HG03025 (cell line): ENCODE data around the gene JOSD2.

ENCODE experiments used
- ATAC-seq: cut with Tn5 transposase; IDR thresholded peaks from one replicate; pipeline ENCODE4 v1.9.1; 2021; ENCODE audit warnings: mild to moderate bottlenecking, moderate library complexity; ENCODE audit not compliant: unreplicated experiment, low FRiP score

The JOSD2 gene

DNA sequence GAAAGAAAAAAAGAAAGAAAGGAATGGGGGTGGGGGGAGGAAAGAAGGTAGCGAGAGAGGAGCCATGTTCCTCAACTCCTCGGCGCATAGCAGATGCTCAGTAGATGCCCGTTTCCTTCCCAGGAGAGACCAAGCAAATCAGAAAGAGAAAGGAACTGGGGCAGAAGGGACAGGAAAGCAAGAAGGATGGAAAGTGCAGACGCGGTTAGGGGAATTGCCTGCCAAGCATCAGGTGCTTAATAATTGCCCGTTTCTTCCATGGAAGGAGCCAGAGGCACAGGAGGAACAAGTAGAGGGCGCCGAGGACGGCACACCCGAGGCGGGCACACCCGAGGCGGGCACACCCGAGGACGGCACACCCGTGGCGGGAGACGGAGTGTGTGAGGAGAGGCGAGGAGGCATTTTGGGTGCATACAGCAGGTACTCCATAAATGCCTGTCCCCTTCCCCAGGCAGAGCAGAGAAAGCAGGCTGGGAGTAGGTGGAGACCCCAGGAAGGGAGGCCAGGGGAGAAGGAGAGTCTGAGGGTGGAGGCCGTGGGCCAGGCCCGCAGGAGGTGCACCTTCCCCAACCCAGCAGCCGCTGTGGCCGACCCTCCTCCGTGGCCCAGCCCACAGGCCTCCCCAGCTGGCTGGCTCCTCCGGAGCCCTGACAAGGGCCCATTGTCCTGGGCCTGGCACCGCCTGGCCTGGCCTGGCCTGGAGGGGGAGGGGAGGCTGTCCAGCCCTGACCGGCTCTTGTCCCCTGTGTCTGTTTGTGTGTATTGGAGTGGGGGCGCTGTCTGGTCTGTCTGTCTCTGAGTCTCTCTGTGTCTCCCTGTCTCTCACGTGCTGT lies 14.6 kb downstream of the JOSD2 start:
- no peak for ATAC-seq

DNA sequence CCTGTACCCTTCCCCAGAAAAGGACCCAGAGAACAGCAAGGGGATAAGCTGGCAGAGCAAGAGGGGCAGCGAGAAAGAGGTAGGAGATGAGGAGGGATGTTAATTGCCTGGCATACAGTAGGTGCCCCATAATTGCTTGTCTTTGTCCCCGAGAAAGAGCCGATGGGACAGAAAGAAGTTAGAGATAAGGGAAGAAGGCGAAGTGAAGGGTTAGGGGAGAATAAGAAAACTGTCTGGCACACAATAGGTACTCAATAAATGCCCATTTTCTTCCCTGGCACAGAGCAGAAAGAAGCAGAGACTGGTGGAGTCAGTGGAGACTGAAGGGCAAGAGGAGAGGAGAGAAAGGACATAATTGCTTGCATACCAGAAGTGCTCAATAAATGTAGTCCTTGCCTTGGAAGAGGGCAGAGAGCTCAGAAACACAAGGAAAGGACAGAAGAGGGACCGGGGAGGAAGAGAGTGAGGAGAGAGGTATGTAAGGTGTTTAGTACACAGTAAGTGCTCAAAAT lies 15.9 kb downstream of the JOSD2 start:
- ATAC-seq: no peak

DNA sequence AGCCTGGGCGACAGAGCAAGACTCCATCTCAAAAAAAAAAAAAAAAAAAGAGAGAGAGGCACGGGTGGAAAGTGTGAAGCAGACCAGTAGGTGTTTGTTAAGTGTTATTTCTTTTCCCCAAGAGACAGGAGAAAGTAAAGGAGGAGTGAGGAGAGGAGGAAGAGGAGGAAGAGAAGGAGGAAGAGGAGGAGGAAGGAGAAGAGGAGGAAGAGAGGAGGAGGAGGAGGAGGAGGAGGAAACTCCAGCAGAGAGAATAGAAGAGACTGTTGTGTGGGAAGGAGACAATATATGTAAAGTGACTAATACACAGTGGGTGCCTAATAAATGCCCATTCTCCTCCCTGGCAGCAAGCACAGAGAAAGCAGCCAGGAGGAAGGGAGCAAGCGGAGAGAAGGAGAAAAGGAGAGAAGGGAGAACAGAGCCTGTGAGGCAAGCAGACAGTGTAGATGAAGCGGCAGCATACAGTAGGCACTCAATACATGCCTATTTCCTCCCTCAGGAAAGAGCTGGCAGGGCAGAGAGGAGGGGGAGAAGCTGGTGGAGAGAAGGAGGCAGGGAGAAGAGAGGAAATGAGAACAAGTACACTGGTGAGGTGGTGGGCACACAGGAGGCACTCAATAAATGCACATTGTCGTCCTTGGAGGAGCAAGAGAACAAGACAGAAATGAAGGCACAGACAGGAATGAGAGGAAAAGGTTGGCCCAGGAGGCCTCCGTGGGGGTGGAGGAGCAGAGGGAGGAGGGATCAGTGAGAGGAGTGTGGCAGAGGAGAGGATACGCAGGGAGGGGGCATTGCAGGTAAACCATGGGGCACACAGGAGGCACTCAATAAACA lies 16.6 kb downstream of the JOSD2 start:
- no peak for ATAC-seq

DNA sequence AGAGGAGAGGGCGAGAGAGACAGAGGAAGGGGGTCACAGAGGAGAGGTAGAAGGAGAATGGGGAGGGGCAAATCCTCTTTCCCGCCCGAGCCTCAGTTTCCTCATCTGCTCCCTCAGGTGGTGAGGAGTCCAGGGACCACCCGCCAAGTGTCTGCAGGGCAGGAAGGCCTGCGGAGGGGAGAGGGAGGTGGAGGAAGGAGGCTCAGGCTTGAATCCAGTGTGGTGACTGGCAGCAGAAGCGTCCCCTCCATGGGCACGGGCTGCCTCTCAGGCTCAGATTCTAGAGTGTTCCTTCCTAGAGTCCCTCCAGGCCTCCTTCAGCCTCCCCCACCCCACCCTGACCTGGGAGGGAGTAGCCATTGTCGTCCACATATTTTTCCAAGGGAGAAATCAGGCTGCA lies 17.8 kb downstream of the JOSD2 start:
- ATAC-seq: no peak

DNA sequence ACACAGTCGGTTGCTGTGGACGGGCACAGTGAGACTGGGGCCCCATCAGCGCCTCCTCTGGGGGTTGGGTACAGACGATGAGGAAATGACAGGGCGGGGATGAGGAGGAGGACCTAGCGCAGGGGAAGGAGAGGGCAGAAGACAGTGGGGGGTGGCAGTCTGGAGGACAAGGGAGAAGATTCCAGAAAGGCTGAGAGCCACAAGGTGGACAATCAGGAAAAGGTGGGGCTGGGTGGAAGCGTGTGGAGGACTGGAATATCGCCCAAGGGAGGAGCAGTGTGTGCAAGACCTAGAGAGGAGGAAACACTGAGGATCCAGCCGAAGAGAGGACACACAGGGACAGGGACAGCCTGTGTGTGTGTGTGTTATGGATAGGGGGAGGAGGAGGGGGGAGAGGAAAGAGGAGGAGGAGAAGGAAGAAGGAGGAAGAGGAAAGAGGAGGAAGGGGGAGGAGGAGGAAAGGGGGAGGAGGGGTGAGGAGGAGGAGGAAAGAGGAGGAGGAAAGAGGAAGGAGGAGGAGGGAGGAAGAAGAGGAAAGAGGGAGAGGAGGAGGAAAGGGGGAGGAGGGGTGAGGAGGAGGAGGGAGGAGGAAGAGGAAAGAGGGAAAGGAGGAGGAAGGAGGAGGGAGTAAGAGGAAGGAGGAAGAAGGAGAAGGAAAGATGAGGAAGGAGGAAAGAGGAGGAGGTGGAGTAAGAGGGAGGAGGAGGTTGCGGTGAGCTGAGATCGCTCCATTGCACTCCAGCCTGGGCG lies 18.5 kb downstream of the JOSD2 start:
- no peak for ATAC-seq

DNA sequence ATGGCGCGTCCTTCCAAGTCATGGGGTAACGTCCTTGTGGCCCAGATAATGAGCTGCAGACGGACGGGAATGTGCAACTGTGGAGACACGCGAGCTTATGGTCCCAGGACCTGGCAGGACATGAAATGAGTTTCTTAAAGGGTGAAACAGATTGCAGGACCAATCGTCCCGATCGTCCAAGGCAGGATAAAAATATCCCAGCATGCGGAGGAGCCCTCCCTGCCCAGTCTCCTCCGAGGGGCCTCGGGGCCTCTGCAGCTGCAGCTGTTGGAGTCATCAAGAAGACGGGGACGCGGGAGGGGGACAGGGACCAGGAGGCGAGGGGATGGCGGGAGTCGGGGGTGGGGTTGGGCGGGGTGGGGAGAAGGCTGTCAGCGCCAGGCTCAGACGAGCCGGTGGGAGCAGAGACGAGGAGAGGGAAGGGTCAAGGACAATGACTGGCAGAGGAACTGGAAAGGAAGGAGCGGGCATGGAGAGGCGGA lies 20.0 kb downstream of the JOSD2 start:
- ATAC-seq: no peak

DNA sequence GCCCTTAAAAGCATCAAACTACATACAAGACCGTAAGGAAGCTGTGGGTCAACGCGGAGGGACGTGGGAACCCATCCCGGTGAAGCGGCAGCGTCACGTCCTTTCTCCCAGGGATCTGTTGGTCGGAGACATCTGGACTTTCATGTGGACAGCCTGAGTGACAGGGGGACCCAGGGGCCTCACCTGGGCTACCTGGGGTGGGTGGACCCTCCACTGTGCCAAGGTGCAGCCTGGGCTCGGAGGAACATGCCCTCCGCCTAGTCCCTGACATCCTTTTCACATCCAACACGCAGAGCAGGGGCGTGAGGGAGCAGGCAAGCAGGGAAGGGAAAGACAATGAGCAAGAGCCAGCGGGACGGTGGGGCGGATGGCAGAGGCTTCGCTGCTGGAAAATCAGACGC lies 20.6 kb downstream of the JOSD2 start:
- no peak for ATAC-seq

DNA sequence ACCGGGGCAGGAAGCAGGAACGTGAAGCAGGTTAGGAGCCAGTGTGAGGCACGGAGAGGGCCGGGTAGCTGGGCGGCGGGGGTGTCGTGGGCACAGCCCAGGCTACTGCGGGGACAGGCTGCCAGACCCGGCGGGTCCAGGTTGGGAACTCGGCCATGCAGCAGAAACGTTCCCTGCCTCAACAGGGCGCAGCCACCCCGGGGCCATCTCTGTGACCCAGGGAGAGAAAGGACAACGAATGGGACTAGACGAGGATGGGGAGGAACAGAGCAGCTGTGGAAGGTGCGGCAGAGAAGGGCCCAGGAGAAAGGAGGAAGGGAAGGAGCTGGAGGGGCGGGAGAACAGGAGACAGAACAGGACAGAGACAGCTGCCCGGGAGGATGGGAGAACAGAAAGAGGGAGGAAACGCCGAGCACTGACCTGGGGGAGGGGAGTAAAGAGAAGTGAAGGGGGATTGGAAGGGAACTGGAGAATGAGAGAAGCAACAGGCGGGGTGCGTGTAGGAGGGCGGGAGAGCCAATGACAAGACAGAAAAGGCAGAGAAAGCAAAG lies 21.5 kb downstream of the JOSD2 start:
- no peak for ATAC-seq

DNA sequence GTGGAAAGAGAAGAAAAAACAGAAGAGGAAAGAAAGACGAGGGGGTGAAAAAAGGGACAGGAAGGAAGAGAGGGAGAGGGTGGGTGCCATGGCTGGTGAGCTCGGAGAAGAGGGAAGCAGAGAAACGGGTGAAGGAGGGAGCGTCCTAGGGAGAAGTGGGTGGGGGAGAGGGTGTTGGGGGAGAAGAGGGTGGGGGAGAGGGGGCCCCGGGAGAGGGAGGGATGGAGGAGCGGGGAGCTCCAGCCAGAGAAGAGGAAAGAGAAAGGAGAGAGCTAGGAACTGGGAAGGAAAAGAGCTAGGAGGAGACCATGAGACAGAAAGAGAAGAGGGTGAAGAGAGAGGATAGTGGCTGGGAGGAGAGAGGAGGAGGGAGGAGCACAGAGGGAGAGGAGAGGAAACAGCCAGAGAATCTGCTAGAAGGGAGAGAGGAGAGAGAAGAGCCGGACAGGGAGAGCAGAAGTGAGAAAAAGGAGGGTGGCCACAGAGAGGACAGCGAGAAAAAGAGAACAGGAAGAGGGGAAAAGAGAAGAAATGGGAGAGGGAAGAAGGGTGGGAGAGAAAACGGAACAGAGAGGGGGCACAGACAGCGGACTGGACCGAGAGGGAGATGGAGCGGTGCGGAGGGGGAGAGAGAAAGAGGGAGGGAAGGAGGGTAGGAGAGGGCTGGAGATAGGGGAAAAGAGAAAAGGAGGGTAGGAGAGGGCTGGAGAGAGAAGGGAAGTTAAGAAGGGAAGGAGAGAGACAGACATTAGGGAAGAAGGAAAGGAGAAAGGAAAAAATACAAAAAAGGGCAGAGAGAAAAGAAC lies 22.4 kb downstream of the JOSD2 start:
- ATAC-seq: no peak

DNA sequence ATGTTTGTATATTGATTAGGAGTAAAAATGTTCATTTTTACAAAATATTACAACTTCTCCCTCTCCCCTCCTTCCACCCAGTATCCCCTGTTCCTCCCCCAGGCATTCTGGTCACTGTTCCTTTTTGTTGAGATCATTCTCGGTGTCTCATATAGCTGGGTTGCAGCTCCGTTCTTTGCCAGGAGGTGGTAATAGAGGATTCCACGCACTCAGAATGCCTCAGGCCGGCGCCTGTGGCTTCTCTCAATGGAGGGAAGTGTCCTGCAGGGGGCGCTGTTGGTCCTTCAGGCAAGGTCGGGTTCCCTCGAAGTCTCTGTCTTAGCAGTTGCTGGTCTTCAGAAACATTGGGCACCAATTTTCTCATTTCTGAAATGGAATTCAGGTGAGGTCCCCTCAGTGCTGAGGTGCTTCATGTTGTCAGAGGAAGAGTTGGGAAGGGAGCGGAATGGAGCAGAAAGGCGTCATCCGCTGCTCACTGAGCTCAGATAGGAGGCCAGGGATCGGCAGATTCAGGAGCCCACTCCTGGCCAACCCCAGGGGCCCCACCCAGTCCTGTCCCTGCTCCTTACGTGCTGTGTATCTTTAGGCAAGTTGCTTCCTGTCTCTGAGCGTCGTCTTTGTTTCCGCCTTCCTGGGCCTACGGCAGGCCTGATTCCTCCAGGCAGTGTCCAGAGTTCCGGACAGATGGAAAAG lies 24.0 kb downstream of the JOSD2 start:
- ATAC-seq: no peak

DNA sequence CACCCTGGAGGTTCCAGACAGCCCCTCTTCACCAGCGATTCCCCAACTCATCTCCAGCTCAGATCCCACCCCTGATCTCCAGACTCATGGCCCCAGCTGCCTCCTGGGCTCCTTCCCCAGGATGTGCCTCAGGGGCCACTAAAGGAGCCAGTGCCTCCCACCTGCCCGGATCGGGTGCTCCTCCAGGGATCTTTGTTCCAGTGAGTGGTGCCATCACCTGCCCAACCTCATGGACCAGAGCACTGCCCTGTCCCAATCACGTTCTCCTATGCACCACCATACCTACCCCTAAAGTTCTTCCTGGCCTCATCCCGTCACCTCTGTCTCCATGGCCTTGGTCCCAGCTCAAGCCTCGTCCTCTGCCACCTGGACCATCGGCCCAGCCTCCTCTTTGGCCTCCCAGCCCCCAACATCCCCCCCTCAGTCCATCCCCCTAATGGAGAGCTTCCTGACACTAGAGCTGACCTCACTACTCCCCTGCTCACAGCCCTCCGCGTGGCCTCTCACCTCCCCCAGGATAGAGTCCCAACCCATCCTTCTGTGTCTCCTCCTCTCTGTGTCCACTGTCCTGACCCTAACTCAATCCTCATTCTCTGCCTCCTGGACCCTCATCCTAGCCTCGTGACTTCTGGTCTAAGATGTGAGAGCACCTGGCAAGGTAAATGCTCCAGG lies 25.6 kb downstream of the JOSD2 start:
- no peak for ATAC-seq

DNA sequence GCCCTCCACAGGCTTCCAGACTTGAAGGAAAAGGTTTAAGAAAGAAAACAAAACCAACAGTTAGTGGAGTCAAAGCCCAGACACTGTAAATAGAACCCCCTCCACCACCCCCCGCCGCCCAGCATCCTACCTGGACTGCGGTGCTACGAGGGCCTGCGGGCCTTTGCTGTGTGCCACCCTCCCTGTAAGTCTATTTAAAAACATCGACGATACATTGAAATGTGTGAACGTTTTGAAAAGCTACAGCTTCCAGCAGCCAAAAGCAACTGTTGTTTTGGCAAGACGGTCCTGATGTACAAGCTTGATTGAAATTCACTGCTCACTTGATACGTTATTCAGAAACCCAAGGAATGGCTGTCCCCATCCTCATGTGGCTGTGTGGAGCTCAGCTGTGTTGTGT lies 28.1 kb downstream of the JOSD2 start:
- no peak for ATAC-seq

DNA sequence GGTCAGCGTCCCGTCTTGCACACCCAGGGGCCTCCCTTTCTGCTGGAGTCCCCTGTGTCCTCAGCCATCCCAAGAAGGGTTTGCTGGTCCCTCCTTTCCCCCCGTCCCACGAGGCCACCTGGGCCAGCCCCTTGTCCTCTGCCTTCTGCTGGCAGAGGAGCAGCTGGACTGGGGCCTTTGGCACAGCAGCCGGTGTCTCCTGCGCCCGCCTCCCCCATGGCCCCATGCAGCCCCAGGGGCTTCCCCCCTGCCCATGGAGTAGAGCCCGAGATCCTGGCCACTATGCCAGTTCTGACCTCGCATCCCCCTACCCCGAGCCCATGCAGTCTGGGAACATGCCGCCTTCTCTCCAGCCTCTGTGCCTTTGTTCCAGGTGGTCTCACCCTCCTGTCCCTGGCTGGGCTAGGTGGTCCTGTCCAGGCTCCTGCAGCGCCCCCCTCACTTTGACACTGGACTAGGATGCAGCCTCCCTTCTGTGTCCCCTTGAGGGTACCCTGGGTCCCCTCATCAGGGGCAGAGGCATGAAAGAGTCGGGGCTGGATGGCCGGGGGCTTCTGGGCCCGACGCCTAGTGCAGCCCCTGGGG lies 28.6 kb downstream of the JOSD2 start:
- ATAC-seq: no peak

DNA sequence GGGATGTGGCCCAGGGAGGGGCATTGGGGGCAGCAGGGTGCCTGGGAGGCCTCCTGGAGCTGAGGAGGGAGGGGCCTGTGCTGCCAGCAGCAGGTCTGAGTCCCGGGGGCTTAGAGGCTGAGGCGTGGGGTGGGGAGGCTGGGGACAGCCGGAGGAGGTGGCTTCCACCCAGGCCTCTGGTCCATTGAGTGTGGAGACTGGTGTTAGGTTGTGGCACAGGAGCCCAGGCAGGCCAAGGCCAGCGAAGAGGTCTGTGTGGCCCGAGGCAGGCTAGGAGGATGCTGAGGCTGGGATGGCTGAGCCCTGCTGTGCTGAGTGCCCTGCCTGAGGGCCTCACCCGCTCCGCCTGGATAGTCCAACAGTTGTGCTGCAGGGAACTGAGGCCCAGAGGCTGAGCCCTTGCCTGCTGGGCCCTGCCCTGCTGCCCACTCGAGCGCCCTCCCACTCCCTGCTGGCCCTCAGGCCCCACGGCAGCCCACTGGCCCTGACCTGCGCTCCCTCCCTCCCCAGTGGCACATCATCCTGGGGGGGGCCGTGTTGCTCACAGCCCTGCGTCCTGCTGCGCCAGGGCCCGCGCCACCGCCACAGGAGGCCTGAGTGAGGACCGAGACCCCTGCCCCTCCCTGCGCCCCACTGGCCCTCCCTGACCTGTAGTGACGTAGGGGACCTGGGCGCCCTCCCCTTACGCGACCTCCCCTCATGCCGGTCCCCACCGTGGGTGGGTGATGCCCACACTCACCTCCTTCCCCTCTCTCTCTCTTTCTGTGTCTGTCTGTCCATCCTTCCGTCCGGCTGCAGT lies 29.4 kb downstream of the JOSD2 start:
- no peak for ATAC-seq

DNA sequence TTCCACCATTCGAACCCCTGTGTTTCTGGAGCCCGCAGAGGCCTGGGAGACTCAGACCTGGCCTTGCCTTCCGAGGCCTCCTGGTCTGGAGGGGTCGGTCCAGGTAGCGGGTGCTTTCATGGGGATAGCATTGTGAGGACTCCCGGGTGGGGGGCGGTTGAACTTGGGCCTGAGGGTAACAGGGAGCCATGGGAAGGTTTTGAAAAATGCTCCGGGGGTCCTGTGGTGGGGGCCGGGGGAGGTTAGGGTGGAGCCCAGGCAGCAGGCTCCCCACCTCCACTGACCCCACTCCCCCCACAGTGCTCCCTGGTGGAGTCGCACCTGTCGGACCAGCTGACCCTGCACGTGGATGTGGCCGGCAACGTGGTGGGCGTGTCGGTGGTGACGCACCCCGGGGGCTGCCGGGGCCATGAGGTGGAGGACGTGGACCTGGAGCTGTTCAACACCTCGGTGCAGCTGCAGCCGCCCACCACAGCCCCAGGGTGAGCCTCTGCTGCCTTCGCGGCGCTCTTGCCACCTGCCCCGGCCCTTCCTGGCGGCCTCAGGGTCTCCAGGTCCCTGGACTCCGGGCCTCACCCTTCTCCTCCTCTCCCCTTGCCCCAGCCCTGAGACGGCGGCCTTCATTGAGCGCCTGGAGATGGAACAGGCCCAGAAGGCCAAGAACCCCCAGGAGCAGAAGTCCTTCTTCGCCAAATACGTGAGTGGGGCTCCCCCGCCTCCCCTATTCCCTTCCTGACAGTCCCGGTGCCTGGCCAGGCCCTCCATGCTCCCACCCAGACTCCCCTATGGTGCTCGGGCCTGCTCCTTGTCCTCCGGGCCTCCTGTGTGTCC lies 30.5 kb downstream of the JOSD2 start:
- ATAC-seq: no peak

DNA sequence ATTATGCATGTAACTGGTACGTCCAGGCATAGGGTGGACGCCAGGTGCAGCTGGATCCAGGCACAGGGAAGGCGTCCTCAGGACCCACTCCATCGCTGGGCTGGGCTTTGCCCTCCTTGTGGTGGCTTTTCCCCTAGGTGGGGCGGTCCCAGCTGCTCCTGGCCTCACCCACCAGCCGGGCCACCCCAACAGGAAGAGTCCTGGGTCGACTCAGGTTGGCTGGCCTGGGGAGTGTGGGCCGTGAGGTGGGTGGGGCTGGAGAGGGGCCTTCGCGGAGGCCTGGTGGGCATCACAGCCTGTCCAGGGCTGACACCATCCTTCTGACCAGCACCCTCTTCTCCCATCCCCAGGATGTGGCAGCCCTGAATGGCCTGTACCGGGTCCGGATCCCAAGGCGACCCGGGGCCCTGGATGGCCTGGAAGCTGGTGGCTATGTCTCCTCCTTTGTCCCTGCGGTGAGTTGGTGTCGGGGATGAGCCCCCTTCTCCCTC lies 31.2 kb downstream of the JOSD2 start:
- no peak for ATAC-seq
